LNCAP (cell line): ENCODE results near the gene LCN2.

ENCODE experiments used
- TF ChIP-seq, protein P1 (sequence below): fragments of 450-650 bp; IDR thresholded peaks from 2 replicates; pipeline ENCODE4 v1.5.1; 2017; ENCODE audit warnings: mild to moderate bottlenecking

Gene LCN2

DNA sequence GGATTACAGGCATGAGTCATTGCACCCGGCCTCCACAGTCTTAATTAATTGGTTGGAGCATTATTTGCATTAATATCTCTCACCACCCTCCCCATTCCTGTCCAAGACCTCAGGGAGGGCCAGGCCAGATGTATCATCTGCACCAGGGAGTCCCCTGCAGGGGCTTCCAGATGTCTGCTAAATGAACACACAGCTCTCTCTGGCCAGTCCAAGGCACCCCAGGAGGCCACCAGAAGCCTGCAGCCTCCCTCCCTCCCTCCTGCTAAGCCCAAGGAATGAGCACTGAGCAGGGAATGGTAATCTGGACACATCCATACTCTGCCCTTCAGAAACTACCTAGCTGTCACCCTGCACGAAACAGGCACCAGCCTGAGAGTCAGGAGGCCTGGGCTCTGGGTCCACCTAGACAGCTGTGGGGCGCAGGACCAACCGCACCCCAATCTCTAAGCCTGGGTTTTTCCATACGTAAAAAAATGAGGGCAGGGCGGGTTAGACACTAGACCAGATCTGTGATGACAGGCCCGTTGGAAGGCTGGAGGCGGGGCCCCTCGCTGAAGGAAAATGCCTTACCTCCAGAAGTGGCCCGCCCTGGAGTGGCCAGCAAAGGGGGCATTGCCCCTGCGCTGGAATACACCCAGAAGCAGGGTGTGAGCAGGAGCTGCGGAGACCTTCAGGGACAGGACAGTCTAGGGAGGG, 33.8 kb downstream of the LCN2 start:
- TF ChIP-seq, protein P1, sequence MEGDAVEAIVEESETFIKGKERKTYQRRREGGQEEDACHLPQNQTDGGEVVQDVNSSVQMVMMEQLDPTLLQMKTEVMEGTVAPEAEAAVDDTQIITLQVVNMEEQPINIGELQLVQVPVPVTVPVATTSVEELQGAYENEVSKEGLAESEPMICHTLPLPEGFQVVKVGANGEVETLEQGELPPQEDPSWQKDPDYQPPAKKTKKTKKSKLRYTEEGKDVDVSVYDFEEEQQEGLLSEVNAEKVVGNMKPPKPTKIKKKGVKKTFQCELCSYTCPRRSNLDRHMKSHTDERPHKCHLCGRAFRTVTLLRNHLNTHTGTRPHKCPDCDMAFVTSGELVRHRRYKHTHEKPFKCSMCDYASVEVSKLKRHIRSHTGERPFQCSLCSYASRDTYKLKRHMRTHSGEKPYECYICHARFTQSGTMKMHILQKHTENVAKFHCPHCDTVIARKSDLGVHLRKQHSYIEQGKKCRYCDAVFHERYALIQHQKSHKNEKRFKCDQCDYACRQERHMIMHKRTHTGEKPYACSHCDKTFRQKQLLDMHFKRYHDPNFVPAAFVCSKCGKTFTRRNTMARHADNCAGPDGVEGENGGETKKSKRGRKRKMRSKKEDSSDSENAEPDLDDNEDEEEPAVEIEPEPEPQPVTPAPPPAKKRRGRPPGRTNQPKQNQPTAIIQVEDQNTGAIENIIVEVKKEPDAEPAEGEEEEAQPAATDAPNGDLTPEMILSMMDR, result no peak

DNA sequence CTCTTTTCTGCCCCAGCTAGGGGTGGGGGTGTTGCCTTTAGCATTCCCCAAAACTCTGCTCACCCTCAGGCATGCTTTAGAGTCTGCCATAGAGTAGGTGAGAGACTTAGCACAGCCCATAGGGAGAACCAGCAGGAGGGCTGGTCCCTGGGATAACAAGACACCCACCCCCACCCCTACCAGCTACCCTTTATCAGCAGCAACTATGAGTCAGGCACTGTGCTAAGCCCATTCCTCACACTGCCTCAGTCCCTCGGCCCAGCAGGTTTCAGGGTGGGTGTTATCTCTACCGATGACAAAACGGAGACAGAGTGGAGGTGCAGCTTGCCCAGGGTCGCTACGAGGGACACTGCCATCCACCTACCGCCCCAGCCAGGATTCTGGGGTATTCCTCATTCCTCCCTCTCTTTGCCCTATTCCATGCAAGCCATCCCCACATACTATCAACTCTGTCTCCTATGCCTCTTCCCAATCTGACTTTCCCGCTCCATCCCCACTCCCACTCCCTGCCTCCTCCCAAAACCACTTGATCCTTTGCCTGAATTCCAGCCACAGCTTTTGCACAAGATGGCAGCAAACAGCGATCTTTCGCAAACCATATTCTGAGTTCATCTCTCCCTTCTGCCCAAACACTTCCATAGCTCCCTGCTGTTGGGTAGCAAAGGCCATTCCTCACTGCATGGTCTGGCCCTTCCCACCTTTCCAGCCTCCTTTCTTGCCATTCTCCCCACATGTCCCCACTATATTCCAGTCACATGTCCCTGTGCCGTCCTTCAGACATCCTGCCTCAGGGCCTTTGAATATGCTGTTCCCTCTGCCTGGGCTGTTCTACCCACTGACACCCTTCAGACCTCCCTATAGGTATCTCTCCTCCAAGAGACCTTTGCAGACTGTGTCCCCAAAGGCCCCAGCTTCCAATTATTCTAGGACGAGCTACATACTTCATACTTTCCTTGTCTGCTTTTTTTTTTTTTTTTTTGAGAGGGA, 37.0 kb downstream of the LCN2 start:
- TF ChIP-seq, protein P1, result no peak

DNA sequence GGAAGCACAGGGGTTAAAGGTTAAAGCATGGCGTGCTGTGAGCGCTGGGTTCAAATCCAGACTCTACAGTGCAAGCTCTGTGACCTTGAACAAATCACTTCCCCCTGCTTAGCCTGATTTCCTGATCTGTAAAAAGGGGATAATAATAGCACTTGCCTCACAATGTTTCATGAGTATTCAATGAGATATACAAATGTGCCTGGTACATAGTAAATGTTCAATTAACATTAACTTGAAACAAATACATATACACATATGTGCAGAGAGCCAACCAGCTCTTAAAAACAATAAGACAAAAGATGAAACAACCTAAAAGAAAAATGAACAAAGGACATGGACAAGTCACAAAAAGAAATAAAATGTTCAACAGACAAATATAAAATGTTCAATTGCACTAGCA, 38.1 kb downstream of the LCN2 start:
- TF ChIP-seq, protein P1, result no peak

DNA sequence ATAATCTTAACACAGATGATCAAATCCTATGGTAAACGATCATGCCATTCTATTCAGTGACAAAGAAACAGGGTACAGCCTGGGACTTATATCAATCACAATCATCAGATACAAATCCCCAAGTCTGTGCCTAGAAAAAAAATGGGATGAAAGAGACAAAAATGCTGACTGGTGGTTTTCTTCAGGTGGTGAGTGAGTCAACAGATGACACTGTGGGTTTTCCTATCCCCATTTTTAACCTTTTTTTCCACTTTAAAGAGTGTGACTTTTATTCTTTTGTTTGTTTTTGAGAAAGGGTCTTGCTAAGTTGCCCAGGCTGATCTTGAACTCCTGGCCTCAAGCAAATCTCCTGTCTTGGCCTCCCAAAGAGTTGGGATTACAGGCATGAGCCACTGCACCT, 39.0 kb downstream of the LCN2 start:
- TF ChIP-seq, protein P1, result no peak

DNA sequence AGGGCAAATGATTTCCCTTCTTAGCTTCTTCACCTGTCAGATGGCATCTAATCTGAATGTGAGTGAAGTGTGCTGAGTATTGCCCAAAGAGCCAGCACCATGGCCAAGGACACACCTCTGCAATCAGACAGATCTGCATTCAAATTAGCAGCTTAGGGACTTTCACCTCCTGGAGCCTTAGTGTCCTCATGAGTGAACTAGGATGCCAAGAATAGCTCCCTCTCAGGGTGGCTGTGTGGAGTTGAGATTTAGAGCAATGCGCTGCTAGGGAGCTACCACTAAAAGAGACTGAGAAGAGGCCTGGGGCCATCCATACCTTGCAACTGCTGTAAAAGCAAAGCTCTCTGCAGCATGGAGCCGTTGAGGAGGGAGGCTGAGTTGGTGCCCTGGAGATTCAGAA, 40.8 kb downstream of the LCN2 start:
- TF ChIP-seq, protein P1, result no peak

DNA sequence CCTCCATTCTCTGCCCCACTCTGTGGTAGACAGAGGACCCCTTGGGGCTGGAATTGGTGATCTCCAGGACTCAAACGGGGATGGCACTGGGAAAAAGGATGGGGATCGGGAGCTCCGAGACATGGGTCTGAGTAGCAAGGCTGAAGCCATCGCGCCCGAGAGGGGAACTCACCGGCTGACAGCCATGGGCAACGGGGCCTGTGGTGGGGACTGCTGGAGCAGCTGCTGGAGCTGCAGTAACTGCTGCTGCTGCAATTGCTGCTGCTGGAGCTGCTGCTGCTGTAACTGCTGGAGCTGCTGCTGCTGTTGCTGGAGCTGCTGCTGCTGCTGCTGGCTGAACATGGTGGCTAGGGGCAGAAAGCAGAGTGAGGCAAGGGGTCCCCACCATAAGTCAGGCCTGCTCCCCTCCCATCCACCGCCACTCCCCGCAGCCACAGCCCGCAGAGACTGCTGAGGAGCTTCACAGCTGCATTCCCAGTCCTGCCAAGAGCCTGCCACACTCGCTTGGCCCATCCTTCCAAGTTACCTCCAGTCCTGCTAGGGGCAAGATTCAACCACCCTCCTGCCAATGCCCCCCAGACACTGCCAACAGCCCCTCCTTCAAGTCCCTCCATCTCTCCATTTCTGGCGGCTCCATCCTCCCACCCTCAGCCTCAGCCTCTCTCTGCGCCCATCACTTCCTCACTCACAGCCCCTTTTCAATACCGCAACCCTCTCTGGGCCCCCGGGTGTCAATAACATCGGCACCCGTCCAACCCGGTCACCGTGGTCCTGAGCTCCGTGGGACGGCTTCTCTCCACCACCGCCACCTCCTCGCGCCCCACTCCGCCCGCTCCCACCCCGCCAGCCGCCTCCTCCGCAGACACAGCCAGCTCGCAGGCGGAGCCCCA, 41.5 kb downstream of the LCN2 start:
- TF ChIP-seq, protein P1, result no peak
